NCI-H2227 treated with DMSO at 0.1 percent for 48 hours (cell line): ENCODE data around the gene TMEM169.

ENCODE experiments used
- DNase-seq: peaks from one replicate; lab custom pipeline; 2025; lab: John Stamatoyannopoulos, UW

Gene TMEM169

GRCh38 chr2:216104691-216105090 lies 23.0 kb downstream of the TMEM169 start:
- no peak for DNase-seq

DNA sequence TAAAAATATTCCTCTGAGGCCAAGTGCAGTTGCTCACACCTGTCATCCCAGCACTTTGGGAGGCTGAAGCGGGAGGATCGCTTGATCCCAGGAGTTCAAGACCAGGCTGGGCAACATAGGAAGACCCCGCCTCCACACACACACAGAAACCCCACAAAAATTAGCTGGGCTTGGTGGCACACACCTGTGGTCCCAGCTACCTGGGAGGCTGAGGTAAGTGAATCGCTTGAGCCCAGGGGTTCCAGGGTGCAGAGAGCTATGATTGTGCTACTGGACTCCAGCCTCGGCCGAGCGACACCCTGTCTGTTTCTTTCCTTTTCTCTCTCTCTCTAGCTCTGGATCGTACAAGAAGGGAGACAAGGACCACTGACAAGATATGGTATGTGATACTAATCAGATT lies 25.6 kb downstream of the TMEM169 start:
- no peak for DNase-seq

- DNase-seq, result peak; percentile 62
These were observed 26.0 kb downstream of the TMEM169 start for GRCh38 chr2:216107760-216108159.

- peak; percentile 63 for DNase-seq
These were observed 26.7 kb downstream of the TMEM169 start for GRCh38 chr2:216108310-216108966.

GRCh38 chr2:216108967-216109921 lies 27.5 kb downstream of the TMEM169 start, which contains the start of gene XRCC5:
Gene XRCC5, plus strand, starts transcription at chr2:216109348. Its CDS starts 89 bp downstream, at chr2:216109437.
- DNase-seq, result peak; percentile 99

DNA sequence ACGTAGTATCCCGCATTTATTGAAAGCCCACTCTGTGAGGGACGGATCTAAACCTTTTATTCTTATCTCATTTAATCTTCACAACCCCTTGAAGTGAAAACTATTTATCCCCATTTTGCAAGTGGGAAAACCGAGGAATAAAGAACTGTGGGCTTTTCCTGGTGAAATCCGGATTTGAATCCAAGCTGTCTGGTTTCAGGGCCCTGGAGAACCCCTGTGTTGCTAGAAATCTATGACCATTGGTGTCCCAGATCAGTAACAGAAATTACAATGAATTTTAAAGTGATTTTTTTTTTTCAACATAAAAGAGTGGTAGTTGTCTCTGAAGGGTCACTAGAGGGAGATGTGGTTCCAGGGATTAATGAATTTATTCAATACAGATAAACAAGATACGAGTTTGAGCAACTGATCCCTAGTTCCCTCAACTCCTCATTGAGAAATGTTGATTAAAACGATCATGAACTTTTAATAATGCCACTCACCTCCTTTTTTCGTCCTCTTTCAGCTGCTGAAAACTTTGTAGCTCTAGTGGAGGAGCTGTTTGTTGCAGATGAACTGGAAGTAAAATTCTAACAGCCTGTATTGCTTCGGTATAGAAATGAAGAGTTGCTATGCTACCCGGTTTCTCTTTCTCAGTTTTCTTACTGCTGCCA lies 28.4 kb downstream of the TMEM169 start:
- peak; percentile 45 for DNase-seq

GRCh38 chr2:216110620-216111019 lies 28.9 kb downstream of the TMEM169 start:
- no peak for DNase-seq

GRCh38 chr2:216111122-216111521 lies 29.4 kb downstream of the TMEM169 start:
- no peak for DNase-seq

DNA sequence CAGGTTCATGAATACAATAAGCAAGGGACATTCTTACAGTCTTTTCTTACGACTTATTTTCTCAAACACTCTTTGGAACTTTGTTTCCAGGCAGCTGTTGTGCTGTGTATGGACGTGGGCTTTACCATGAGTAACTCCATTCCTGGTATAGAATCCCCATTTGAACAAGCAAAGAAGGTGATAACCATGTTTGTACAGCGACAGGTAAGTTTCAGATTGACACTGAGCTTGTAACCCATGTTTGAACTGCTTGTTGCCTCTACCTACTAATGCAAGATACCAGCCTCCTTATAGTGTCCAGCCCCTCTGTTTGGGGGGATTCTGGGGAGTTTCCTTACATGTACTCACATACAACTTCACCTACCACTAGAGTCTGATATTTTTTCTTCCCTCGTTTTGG lies 31.2 kb downstream of the TMEM169 start:
- no peak for DNase-seq

DNA sequence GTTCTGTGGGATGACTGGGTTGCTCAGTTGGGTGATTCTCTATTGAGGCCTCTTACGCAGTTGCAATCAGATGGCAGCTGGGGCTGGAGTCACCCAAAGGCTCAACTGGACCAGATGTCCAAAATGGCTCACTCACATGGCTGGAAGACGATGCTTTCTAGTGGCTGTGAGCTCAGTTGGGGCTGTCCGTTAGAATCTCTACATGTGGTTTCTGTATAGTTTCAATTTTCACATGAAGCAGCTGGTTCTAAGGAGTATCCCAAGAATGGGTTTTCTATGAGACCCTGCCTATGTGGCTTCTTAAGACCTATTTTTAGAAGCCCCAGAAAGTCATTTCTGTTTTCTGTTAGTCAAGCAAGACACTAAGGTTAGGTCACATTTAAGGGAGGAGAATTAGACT lies 31.9 kb downstream of the TMEM169 start:
- no peak for DNase-seq

DNA sequence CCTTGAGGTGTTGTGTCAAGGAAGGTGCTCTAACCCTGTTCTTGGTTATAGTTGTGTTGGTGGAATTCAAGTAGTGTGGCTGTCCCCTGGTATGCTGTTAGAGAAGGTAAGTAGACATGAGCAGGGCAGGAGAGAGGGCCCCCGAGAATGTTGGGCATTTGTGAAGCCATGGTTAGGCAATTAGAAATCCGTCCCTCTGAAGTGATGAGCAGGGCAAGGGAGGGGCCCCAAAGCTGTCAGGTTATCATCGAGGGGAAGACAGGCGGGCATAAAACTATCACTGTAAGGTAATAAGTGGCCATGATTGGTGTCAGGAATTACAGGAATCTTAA lies 32.6 kb downstream of the TMEM169 start:
- no peak for DNase-seq

DNA sequence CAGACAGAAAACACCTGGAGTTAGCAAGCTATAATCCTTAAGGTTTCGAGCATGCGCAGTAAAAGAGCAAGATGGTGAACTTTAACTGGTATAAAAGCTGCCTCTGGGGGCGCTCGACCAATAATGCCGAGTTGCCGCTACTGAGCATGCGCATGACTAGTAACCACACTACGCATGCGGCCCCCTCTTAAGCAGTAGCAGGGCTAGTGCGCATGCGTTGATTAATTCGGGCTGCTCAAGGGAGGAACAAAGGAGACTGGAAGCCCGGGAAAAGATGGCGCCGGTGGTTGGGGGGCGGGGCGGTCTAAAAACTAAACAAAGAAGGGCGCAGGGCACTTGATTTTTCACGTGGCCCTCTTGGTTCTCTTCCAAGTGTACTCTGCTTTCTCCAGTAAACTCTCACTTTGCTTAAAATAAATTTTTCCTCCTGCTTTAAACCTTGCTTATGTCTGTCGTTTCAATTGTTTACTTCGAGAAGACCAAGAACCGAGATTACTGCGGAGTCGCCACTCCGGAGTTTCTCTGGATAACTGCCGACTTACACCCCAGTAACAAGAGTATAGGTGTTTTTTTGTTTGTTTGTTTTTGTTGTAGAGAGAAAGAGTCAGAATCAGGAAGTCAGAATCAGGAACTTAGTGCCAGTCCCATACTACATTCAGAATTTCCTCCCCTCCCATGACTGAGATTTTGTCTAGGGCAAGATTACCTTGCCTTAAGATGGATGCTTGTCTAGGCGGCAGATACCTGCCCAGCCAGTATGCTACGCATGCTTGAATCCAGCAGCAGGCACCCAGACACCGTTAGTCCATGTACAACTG lies 33.2 kb downstream of the TMEM169 start:
- DNase-seq, result peak; percentile 100

DNA sequence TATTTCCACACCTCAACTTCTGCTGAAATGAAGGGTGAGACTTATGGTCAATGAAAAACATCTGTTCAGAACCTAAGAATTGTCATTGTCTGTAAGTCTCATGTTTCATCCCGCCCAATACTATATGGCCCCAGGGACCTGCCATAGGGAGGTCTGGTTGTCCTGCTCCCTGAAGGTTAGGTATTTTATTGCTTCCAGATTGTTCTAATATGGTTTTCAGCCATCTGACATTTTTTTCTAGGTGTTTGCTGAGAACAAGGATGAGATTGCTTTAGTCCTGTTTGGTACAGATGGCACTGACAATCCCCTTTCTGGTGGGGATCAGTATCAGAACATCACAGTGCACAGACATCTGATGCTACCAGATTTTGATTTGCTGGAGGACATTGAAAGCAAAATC lies 34.7 kb downstream of the TMEM169 start:
- DNase-seq, result no peak

- DNase-seq, result no peak
These were observed 36.0 kb downstream of the TMEM169 start for GRCh38 chr2:216117561-216118340.

DNA sequence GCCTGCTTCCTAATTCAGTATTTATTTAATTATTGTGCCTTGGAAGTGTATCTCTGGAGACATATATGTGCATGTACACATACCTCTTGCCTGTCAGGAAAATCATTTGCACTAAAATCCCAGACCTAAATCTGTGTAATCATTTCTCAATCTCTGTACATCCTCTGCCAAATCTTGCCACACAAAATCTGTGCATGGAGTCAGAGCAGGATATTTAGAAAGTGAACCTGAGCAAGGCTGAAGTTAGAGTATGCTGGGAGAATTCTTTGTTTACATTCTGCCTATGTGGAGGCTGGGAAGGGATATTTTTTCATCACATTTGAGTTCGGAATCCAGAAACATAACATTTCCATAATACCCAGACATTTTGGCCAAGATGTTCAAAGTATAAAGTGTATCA lies 36.8 kb downstream of the TMEM169 start:
- no peak for DNase-seq

GRCh38 chr2:216119146-216119545 lies 37.4 kb downstream of the TMEM169 start:
- DNase-seq, result no peak

DNA sequence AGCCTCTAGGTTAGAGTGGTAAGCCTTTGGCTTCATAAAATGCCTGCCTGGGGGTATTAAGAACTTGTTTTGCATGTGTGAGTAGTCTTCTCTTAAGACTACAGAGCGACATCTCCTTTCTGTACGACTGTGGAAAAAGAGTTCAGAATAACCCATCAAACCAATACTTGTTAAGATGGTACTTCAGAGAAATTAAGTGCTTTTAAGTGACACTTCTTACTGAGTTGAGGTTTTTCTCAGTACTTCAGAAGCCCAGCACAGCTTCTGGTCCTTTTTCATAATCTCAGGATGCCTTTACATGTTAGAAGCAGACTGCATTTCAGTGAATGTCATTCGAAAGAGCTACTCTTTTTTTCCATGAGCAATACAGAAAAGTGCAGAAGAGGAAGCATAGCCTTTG lies 38.3 kb downstream of the TMEM169 start:
- no peak for DNase-seq

- no peak for DNase-seq
These were observed 39.5 kb downstream of the TMEM169 start for GRCh38 chr2:216121255-216121654.

- DNase-seq, result no peak
These were observed 45.2 kb downstream of the TMEM169 start for GRCh38 chr2:216126943-216127342.

DNA sequence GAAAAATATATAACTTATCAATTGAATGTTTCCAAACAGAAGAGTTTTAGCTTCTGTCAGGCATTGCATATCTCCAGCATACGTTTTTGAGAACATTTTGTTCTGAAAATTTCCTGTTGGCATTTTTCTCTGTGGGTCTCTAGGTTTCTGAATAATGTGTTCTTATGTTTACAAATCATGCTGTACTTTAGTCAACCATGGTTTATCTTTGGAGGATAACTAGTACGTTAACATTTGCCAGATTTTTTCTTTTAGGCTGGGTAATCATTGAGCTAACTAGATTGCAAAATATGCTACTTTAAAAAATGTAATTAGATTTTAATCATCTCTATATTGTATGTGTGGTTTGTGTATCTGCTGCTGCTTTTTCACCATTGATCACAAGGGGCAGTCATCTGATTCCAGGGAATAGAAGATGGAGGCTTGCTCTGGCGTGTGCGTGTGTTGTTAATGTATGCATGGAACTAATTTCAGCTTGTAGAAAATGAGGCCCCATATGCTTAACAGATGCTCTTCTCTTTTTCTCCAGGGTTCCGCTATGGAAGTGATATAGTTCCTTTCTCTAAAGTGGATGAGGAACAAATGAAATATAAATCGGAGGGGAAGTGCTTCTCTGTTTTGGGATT lies 48.7 kb downstream of the TMEM169 start:
- no peak for DNase-seq
